ENCODE data around the gene GDF9. TPM values are rescaled to one million over a fixed set of nuclear protein-coding genes. Genes with fewer than 3 reads are reported as not detected.

The GDF9 gene
- total RNA-seq, 2 donors from 2014 or later: 0.09 to 3.2 TPM

DNA sequence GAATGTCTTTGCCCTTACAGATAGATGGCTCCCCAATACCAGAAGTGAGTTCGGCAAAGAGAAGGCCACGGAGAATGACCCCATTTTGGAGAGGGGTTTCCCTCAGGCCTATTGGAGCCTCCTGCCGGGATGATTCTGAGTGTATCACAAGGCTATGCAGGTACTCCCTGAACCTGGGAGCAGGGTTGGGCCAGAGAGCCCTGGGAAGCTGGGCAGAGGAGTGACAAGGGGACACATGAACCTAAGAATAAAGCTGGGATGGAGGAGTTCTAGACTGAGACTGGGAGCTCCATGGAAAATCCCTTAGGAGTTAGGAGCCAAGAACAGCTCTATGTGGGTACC is 7.6 kb upstream of the GDF9 start:
- no peak overlapping the region for H3K27ac ChIP-seq
- TF ChIP-seq POLR2A (IDR thresholded peaks at IDR 0.05) (no peak), POLR2AphosphoS5 (IDR thresholded peaks at IDR 0.05) (no peak), CTCF (IDR thresholded peaks at IDR 0.05) (no peak)

DNA sequence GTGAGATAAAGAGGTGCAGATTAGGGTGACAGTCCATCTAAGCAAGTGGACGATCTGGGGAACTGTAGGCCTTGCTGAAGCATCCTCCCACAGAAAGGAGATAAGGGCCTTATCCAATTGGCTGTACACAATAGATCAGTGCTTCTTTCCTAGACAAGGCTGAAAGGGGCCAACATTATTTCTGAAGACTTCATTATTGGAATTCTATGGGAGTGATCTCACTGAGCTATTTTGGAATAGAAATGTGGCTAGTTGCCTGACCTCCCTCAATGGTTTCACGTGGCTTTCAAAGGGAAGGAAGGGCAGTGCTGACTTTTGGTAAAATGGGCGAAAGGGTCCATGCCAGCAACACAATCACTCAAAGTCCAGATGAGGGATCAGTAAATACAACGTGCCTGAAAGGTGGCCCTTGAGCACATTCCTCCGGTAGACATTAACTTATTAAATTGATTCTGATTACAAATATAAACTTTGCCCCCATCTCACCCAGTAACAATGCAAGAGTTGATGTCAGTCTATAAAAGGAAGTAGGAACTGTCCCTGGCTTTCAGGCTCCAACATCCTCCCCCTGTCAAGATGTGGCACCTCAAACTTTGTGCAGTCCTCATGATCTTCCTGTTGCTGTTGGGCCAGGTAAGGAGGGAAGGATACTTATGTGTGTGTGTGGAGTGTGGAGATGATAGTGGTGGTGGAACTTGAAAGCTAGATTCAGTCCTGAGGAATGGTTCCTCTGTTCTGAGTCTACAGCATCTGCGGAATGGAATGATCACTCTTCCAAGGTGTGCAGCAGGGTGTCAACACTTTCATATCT is 7.1 kb upstream of the GDF9 start, which contains the start of gene LEAP2:
LEAP2 (plus strand) TSS at position 550 of the 811 bp plus-strand sequence; CDS start at position 577, 27 bp downstream.
- no peak for DNase-seq (ENCODE audit: low spot score)
- Histone ChIP-seq H3K4me1 (replicated peaks) (no peaks in the 10 kb centered on the region), H3K4me3 (no peak within 1 kb of the TSS), H3K27ac (no peak within 1 kb of the TSS), H3K9me3 (no peaks in the 10 kb centered on the region), H3K36me3 (peaks cover 0 to 6% of the 10 kb centered on the region in 2 donors), H3K27me3 (replicated peaks; ENCODE audit: insufficient read depth) (no peaks in the 10 kb centered on the region)
- TF ChIP-seq POLR2AphosphoS5 (IDR thresholded peaks at IDR 0.05) (no peak), POLR2A (IDR thresholded peaks at IDR 0.05) (no peak), CTCF (IDR thresholded peaks at IDR 0.05) (no peak)
- 76% methylated on average over 6 of the region's 6 CpGs for WGBS
- intact Hi-C loops (cut with DNase I): no loop called here

More for the DNA sequence above, 7.6 kb upstream of the GDF9 start:
- H3K36me3 ChIP-seq: peaks cover 0 to under 1% of the 10 kb centered on the region in 2 donors
- intact Hi-C loops (cut with DNase I): no loop called here
- H3K27me3 ChIP-seq (replicated peaks; ENCODE audit: insufficient read depth): no peaks in the 10 kb centered on the region
- H3K4me1 ChIP-seq (replicated peaks): no peaks in the 10 kb centered on the region
- no peaks in the 10 kb centered on the region for H3K9me3 ChIP-seq
- WGBS: 91% methylated on average over 3 of the region's 3 CpGs
- H3K4me3 ChIP-seq: no peak overlapping the region
- DNase-seq (ENCODE audit: low spot score): no peak

DNA sequence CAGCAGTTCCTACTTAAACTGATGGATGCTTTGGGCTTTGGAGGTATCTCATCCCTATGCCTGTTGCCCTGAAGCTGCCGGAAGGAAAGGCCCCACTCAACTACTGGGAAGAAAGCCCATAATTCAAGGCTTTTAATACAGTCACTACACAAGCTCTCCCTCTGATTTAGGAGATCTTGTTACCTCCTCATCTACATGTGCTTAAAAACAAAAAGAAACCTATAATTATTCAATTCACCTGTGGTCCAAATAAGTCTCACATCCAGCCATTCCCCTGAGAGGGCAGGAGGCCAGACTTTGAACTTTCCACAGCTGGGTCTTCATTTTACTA is 6.5 kb upstream of the GDF9 start:
- intact Hi-C loops (cut with DNase I): no loop called here
- Histone ChIP-seq H3K4me3 (no peak overlapping the region), H3K9me3 (no peaks in the 10 kb centered on the region)

GRCh38 chr5:132871459-132872284 is 5.4 kb upstream of the GDF9 start:
- Histone ChIP-seq H3K27me3 (replicated peaks; ENCODE audit: insufficient read depth) (no peaks in the 10 kb centered on the region), H3K36me3 (peaks cover 0 to 10% of the 10 kb centered on the region in 2 donors), H3K4me1 (replicated peaks) (peaks cover 5% of the 10 kb centered on the region), H3K27ac (no peak overlapping the region), H3K4me3 (no peak overlapping the region), H3K9me3 (no peaks in the 10 kb centered on the region)
- no peak for DNase-seq (ENCODE audit: low spot score)
- WGBS: 87% methylated on average over 5 of the region's 5 CpGs
- TF ChIP-seq POLR2A (IDR thresholded peaks at IDR 0.05): no peak
- TF ChIP-seq POLR2AphosphoS5 (IDR thresholded peaks at IDR 0.05): no peak
- intact Hi-C loops (cut with DNase I): no loop called here

More for the DNA sequence above, 6.5 kb upstream of the GDF9 start:
- WGBS: 87% methylated on average over 1 of the region's 1 CpG
- no peak for DNase-seq (ENCODE audit: low spot score)
- Histone ChIP-seq H3K36me3 (peaks cover 0 to 10% of the 10 kb centered on the region in 2 donors), H3K27me3 (replicated peaks; ENCODE audit: insufficient read depth) (no peaks in the 10 kb centered on the region), H3K27ac (no peak overlapping the region), H3K4me1 (replicated peaks) (peaks cover 1% of the 10 kb centered on the region)
- TF ChIP-seq POLR2AphosphoS5 (IDR thresholded peaks at IDR 0.05) (no peak), POLR2A (IDR thresholded peaks at IDR 0.05) (no peak), CTCF (IDR thresholded peaks at IDR 0.05) (no peak)

- WGBS: 41% methylated on average over 2 of the region's 2 CpGs
- peaks cover 5% of the 10 kb centered on the region for H3K4me1 ChIP-seq (replicated peaks)
- H3K27ac ChIP-seq: no peak overlapping the region
- DNase-seq (ENCODE audit: low spot score): no peak
- no peak for TF ChIP-seq POLR2AphosphoS5 (IDR thresholded peaks at IDR 0.05)
- no peaks in the 10 kb centered on the region for H3K27me3 ChIP-seq (replicated peaks; ENCODE audit: insufficient read depth)
- intact Hi-C loops (cut with DNase I): no loop called here
- peaks cover 0 to 10% of the 10 kb centered on the region in 2 donors for H3K36me3 ChIP-seq
- no peak overlapping the region for H3K4me3 ChIP-seq
- no peaks in the 10 kb centered on the region for H3K9me3 ChIP-seq
Observed at GRCh38 chr5:132870801-132871200, 4.5 kb upstream of the GDF9 start.

All from prostate gland (tissue), 2 donors.